Measurements from ENCODE around the gene LIMD2.
A peak's percentile ranks its signal among the peaks of the same experiment; 100 is the strongest.

The LIMD2 gene

GRCh38 chr17:63700528-63701455, 867 bp upstream of the LIMD2 start:
- DNase-seq = peak; percentile 47

GRCh38 chr17:63698886-63699637, 863 bp downstream of the LIMD2 start:
- peak; percentile 74 for DNase-seq

- peak; percentile 33 for DNase-seq
These were observed 1.5 kb downstream of the LIMD2 start for GRCh38 chr17:63698381-63698885.

GRCh38 chr17:63697341-63698286, 2.3 kb downstream of the LIMD2 start:
- DNase-seq = peak; percentile 79

- DNase-seq = peak; percentile 38
These were observed 3.5 kb downstream of the LIMD2 start for GRCh38 chr17:63696381-63696961.

GRCh38 chr17:63695889-63696288, 4.0 kb downstream of the LIMD2 start:
- no peak for DNase-seq

GRCh38 chr17:63694950-63695773, 4.8 kb downstream of the LIMD2 start:
- no peak for DNase-seq

GRCh38 chr17:63694229-63694949, 5.5 kb downstream of the LIMD2 start:
- no peak for DNase-seq

GRCh38 chr17:63693411-63694113, 6.4 kb downstream of the LIMD2 start:
- no peak for DNase-seq

GRCh38 chr17:63692195-63692816, 7.6 kb downstream of the LIMD2 start:
- DNase-seq = no peak

- no peak for DNase-seq
These were observed 10.4 kb downstream of the LIMD2 start for GRCh38 chr17:63689479-63689878.

GRCh38 chr17:63688396-63689020, 11.4 kb downstream of the LIMD2 start:
- DNase-seq = no peak

GRCh38 chr17:63686138-63686685, 13.7 kb downstream of the LIMD2 start:
- no peak for DNase-seq

- DNase-seq = no peak
These were observed 14.3 kb downstream of the LIMD2 start for GRCh38 chr17:63685578-63685977.

GRCh38 chr17:63685041-63685440, 14.9 kb downstream of the LIMD2 start:
- no peak for DNase-seq

GRCh38 chr17:63682981-63683380, 16.9 kb downstream of the LIMD2 start:
- no peak for DNase-seq

- no peak for DNase-seq
These were observed 17.5 kb downstream of the LIMD2 start for GRCh38 chr17:63682441-63682840.

GRCh38 chr17:63681530-63681929, 18.4 kb downstream of the LIMD2 start:
- DNase-seq = no peak

- DNase-seq = no peak
These were observed 19.2 kb downstream of the LIMD2 start for GRCh38 chr17:63680700-63681099.
